Measurements from ENCODE around the gene MYO3A. TPM values are rescaled to one million over a fixed set of nuclear protein-coding genes. Genes with fewer than 3 reads are reported as not detected.
"Not testable (repeated sequence)": the region's sequence is repeated elsewhere in the genome, so short reads cannot be mapped to it uniquely, and the experiment has no call there.

MYO3A gene
- total and polyA plus RNA-seq, 2 donors (not counting 1 experiment from before 2014, with no cell fraction given), result not detected

DNA sequence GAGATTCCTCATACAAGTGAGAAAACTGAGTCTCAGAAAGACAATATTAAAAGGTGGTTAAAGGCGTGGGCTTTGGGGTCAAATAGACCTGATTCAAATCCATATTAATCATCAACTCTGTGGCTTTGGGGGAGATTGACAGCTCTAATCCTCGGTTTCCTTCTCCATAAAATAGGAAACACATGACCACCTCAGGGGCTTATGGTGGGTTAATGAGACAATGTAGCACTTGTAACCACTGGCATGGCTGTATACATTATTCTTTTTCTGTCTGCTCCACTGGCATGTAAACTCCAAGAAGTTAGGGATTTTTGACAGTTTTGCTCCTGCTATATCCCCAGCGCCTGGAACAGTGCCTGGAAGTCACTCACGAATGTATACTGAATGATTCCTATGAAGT lies 161.8 kb downstream of the MYO3A start:
- Histone ChIP-seq H3K27ac (ENCODE audit: insufficient read depth, low read length) (no peak overlapping the region), H3K4me3 (replicated peaks in 1 of 4; ENCODE audit: control extremely low read depth in 1 of 4, insufficient read depth in 1 of 4, low read depth in 3 of 4, low read length in 4 of 4) (no peak overlapping the region), H3K9me3 (ENCODE audit: control insufficient read depth, insufficient read depth, low read depth, low read length) (no peaks in the 10 kb centered on the region), H3K79me2 (ENCODE audit: control insufficient read depth, insufficient read depth, low read length) (no peaks in the 10 kb centered on the region), H2AFZ (ENCODE audit: low read length) (no peak overlapping the region), H3K4me2 (ENCODE audit: extremely low read depth, insufficient read depth, low read length) (no peak overlapping the region), H3K4me1 (ENCODE audit: control insufficient read depth, extremely low read depth, insufficient read depth, low read length) (no peaks in the 10 kb centered on the region), H3K36me3 (ENCODE audit: control insufficient read depth, insufficient read depth, low read length) (no peaks in the 10 kb centered on the region), H4K20me1 (ENCODE audit: control insufficient read depth, extremely low read depth, insufficient read depth, low read length) (no peaks in the 10 kb centered on the region), H3K9ac (ENCODE audit: insufficient read depth, low read length) (no peak overlapping the region), H3K27me3 (ENCODE audit: control insufficient read depth, insufficient read depth, low read length) (no peaks in the 10 kb centered on the region)
- TF ChIP-seq, protein P1, sequence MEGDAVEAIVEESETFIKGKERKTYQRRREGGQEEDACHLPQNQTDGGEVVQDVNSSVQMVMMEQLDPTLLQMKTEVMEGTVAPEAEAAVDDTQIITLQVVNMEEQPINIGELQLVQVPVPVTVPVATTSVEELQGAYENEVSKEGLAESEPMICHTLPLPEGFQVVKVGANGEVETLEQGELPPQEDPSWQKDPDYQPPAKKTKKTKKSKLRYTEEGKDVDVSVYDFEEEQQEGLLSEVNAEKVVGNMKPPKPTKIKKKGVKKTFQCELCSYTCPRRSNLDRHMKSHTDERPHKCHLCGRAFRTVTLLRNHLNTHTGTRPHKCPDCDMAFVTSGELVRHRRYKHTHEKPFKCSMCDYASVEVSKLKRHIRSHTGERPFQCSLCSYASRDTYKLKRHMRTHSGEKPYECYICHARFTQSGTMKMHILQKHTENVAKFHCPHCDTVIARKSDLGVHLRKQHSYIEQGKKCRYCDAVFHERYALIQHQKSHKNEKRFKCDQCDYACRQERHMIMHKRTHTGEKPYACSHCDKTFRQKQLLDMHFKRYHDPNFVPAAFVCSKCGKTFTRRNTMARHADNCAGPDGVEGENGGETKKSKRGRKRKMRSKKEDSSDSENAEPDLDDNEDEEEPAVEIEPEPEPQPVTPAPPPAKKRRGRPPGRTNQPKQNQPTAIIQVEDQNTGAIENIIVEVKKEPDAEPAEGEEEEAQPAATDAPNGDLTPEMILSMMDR (conservative IDR thresholded peaks at IDR 0.05 in 1 of 2, IDR thresholded peaks at IDR 0.05 in 1 of 2; ENCODE audit: low read depth in 1 of 2, low read length in 2 of 2), result no peak
- no peak for TF ChIP-seq EZH2 (IDR thresholded peaks at IDR 0.05; ENCODE audit: low read length, missing control alignments)
- DNase-seq (ENCODE audit: low read depth in 2 of 2), result no peak

DNA sequence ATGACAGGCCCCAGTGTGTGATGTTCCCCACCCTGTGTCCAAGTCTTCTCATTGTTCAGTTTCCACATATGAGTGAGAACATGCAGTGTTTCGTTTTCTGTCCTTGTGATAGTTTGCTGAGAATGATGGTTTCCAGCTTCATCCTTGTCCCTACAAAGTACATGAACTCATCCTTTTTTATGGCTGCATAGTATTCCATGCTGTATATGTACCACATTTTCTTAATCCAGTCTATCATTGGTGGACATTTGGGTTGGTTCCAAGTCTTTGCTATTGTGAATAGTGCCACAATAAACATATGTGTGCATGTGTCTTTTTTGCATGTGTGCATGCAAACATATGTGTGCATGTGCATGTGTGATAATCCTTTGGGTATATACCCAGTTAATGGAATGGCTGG lies 163.5 kb downstream of the MYO3A start:
- not testable (repeated sequence) for H2AFZ ChIP-seq (ENCODE audit: low read length); DNase-seq (ENCODE audit: low read depth in 2 of 2); H3K9ac ChIP-seq (ENCODE audit: insufficient read depth, low read length); H4K20me1 ChIP-seq (ENCODE audit: control insufficient read depth, extremely low read depth, insufficient read depth, low read length); H3K27me3 ChIP-seq (ENCODE audit: control insufficient read depth, insufficient read depth, low read length); H3K4me2 ChIP-seq (ENCODE audit: extremely low read depth, insufficient read depth, low read length); H3K27ac ChIP-seq (ENCODE audit: insufficient read depth, low read length); H3K36me3 ChIP-seq (ENCODE audit: control insufficient read depth, insufficient read depth, low read length); H3K9me3 ChIP-seq (ENCODE audit: control insufficient read depth, insufficient read depth, low read depth, low read length); H3K79me2 ChIP-seq (ENCODE audit: control insufficient read depth, insufficient read depth, low read length); H3K4me3 ChIP-seq (replicated peaks in 1 of 4; ENCODE audit: control extremely low read depth in 1 of 4, insufficient read depth in 1 of 4, low read depth in 3 of 4, low read length in 4 of 4); H3K4me1 ChIP-seq (ENCODE audit: control insufficient read depth, extremely low read depth, insufficient read depth, low read length)

DNA sequence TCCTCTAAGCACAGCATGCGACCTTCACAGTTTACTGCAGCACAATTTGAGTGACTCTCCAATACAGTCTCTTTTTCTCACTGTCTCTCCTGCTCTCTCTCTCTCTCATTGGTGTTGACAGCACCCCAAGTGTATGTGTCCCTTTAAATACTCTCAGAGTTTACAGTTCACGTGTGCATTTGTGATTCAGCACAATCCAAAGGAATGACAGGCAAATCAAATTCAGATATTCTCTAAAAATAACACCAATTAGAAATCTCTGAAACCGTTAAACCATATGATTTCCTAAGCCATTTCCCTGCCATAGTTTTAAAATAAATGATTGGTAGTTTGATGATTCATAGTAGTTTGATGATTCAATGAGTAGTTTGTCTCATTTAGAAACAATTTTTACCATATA lies 178.5 kb downstream of the MYO3A start:
- H3K9me3 ChIP-seq (ENCODE audit: control insufficient read depth, insufficient read depth, low read depth, low read length), result no peaks in the 10 kb centered on the region
- no peaks in the 10 kb centered on the region for H3K27me3 ChIP-seq (ENCODE audit: control insufficient read depth, insufficient read depth, low read length)
- no peak overlapping the region for H3K9ac ChIP-seq (ENCODE audit: insufficient read depth, low read length)
- no peaks in the 10 kb centered on the region for H4K20me1 ChIP-seq (ENCODE audit: control insufficient read depth, extremely low read depth, insufficient read depth, low read length)
- H3K27ac ChIP-seq (ENCODE audit: insufficient read depth, low read length), result no peak overlapping the region
- DNase-seq (ENCODE audit: low read depth in 2 of 2), result peak in 1 of 2 donors; percentile 32
- TF ChIP-seq EZH2 (IDR thresholded peaks at IDR 0.05; ENCODE audit: low read length, missing control alignments), result no peak
- H3K79me2 ChIP-seq (ENCODE audit: control insufficient read depth, insufficient read depth, low read length), result no peaks in the 10 kb centered on the region
- H2AFZ ChIP-seq (ENCODE audit: low read length), result no peak overlapping the region
- no peak overlapping the region for H3K4me2 ChIP-seq (ENCODE audit: extremely low read depth, insufficient read depth, low read length)
- H3K4me3 ChIP-seq (replicated peaks in 1 of 4; ENCODE audit: control extremely low read depth in 1 of 4, insufficient read depth in 1 of 4, low read depth in 3 of 4, low read length in 4 of 4), result no peak overlapping the region
- H3K36me3 ChIP-seq (ENCODE audit: control insufficient read depth, insufficient read depth, low read length), result no peaks in the 10 kb centered on the region
- H3K4me1 ChIP-seq (ENCODE audit: control insufficient read depth, extremely low read depth, insufficient read depth, low read length), result no peaks in the 10 kb centered on the region

DNA sequence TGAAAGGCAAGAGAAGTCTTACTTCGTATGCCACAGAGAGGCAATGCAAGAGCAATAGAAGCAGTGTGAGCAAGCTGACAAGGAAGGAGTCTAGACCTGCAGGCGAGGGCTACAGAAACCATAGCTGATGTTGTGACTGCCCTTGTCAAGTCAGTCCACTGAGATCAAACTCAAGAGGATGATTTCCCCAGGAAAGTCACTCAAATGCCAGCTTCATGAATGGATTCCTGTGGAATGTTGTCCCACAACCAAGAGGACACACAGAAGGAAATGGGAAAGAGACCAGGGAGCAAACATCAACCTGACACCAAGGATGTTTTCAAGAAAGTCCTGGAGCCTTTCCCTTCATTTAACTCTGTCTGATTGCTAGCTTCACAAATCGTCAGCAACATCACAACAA lies 204.6 kb downstream of the MYO3A start:
- Histone ChIP-seq H3K4me2 (ENCODE audit: extremely low read depth, insufficient read depth, low read length) (no peak overlapping the region), H3K9me3 (ENCODE audit: control insufficient read depth, insufficient read depth, low read depth, low read length) (no peaks in the 10 kb centered on the region), H3K4me3 (replicated peaks in 1 of 4; ENCODE audit: control extremely low read depth in 1 of 4, insufficient read depth in 1 of 4, low read depth in 3 of 4, low read length in 4 of 4) (no peak overlapping the region), H3K36me3 (ENCODE audit: control insufficient read depth, insufficient read depth, low read length) (no peaks in the 10 kb centered on the region), H3K4me1 (ENCODE audit: control insufficient read depth, extremely low read depth, insufficient read depth, low read length) (no peaks in the 10 kb centered on the region), H3K79me2 (ENCODE audit: control insufficient read depth, insufficient read depth, low read length) (no peaks in the 10 kb centered on the region), H3K9ac (ENCODE audit: insufficient read depth, low read length) (no peak overlapping the region), H3K27ac (ENCODE audit: insufficient read depth, low read length) (no peak overlapping the region), H3K27me3 (ENCODE audit: control insufficient read depth, insufficient read depth, low read length) (no peaks in the 10 kb centered on the region), H4K20me1 (ENCODE audit: control insufficient read depth, extremely low read depth, insufficient read depth, low read length) (no peaks in the 10 kb centered on the region), H2AFZ (ENCODE audit: low read length) (no peak overlapping the region)
- no peak for DNase-seq (ENCODE audit: low read depth in 2 of 2)
- TF ChIP-seq, protein P1 (conservative IDR thresholded peaks at IDR 0.05 in 1 of 2, IDR thresholded peaks at IDR 0.05 in 1 of 2; ENCODE audit: low read depth in 1 of 2, low read length in 2 of 2), result no peak
- no peak for TF ChIP-seq EZH2 (IDR thresholded peaks at IDR 0.05; ENCODE audit: low read length, missing control alignments)

Measured in fibroblast of lung (primary cell).